H9 (cell line): ENCODE data around the gene ZNF101. TPM values are rescaled to one million over a fixed set of nuclear protein-coding genes. Genes with fewer than 3 reads are reported as not detected.

Source experiments
- DNase-seq: peaks from one replicate; pipeline ENCODE4 v3.0.0-alpha.2; 2017
- H2AFZ ChIP-seq: one replicate; pipeline ENCODE4 v1.6.1; 2013; ENCODE audit warnings: mild to moderate bottlenecking, low read length, control low read depth, moderate library complexity
- H2AK5ac ChIP-seq: 2 replicates; pipeline ENCODE4 v1.6.1; 2013; ENCODE audit warnings: low read length, control low read depth, mixed read lengths; ENCODE audit not compliant: insufficient read length
- H2BK120ac ChIP-seq: one replicate; pipeline ENCODE4 v1.6.1; 2013; ENCODE audit warnings: low read depth, mild to moderate bottlenecking, low read length, control low read depth, inconsistent platforms; ENCODE audit not compliant: poor library complexity, severe bottlenecking
- H2BK12ac ChIP-seq: 2 replicates; pipeline ENCODE4 v1.6.1; 2013; ENCODE audit warnings: low read length, control low read depth, mixed read lengths, low read depth; ENCODE audit not compliant: insufficient read length
- H2BK15ac ChIP-seq: 2 replicates; pipeline ENCODE4 v1.6.1; 2013; ENCODE audit warnings: low read depth, low read length, control low read depth
- H2BK20ac ChIP-seq: one replicate; pipeline ENCODE4 v1.6.1; 2013; ENCODE audit warnings: low read depth, mild to moderate bottlenecking, low read length, control low read depth, inconsistent platforms; ENCODE audit not compliant: poor library complexity, severe bottlenecking
- H2BK5ac ChIP-seq: 2 replicates; pipeline ENCODE4 v1.6.1; 2013; ENCODE audit warnings: low read length, control low read depth, mixed read lengths; ENCODE audit not compliant: insufficient read length
- H3K14ac ChIP-seq: 2 replicates; pipeline ENCODE4 v1.6.1; 2013; ENCODE audit warnings: low read length, control low read depth; ENCODE audit not compliant: insufficient read depth
- H3K18ac ChIP-seq: 2 replicates; pipeline ENCODE4 v1.6.1; 2013; ENCODE audit warnings: low read depth, mild to moderate bottlenecking, mixed read lengths, low read length, control low read depth; ENCODE audit not compliant: insufficient read length
- H3K23ac ChIP-seq: 2 replicates; pipeline ENCODE4 v1.6.1; 2013; ENCODE audit warnings: low read length, control low read depth, mixed read lengths, low read depth; ENCODE audit not compliant: insufficient read length
- H3K23me2 ChIP-seq: 2 replicates; pipeline ENCODE4 v1.6.1; 2013; ENCODE audit warnings: low read depth, mild to moderate bottlenecking, mixed read lengths, low read length, control low read depth; ENCODE audit not compliant: insufficient read length, poor library complexity, severe bottlenecking
- H3K27ac ChIP-seq: 2 replicates; pipeline ENCODE4 v1.5.1; 2013; ENCODE audit warnings: low read length, control low read depth, mixed read lengths, low read depth; ENCODE audit not compliant: insufficient read length
- H3K27me3 ChIP-seq: 2 replicates; pipeline ENCODE4 v1.6.1; 2013; ENCODE audit warnings: low read length, control low read depth, inconsistent platforms; ENCODE audit not compliant: insufficient read depth
- H3K4ac ChIP-seq: 2 replicates; pipeline ENCODE4 v1.6.1; 2013; ENCODE audit warnings: low read depth, mild to moderate bottlenecking, control low read depth, inconsistent platforms, low read length, moderate library complexity
- H3K4me1 ChIP-seq: 2 replicates; pipeline ENCODE4 v1.6.1; 2013; ENCODE audit warnings: low read length, control low read depth, inconsistent platforms; ENCODE audit not compliant: insufficient read depth
- H3K4me2 ChIP-seq: 2 replicates; pipeline ENCODE4 v1.6.1; 2013; ENCODE audit warnings: low read length, control low read depth, mixed read lengths; ENCODE audit not compliant: insufficient read length, insufficient read depth
- H3K56ac ChIP-seq: 2 replicates; pipeline ENCODE4 v1.6.1; 2013; ENCODE audit warnings: low read depth, mild to moderate bottlenecking, mixed read lengths, low read length, control low read depth; ENCODE audit not compliant: insufficient read length
- H3K79me1 ChIP-seq: 2 replicates; pipeline ENCODE4 v1.6.1; 2013; ENCODE audit warnings: low read depth, mild to moderate bottlenecking, moderate library complexity, low read length, control low read depth, inconsistent platforms; ENCODE audit not compliant: insufficient read depth, poor library complexity, severe bottlenecking
- H3K79me2 ChIP-seq: 2 replicates; pipeline ENCODE4 v1.6.1; 2013; ENCODE audit warnings: low read length, control low read depth, inconsistent platforms; ENCODE audit not compliant: insufficient read depth
- H3K9ac ChIP-seq: 2 replicates; pipeline ENCODE4 v1.6.1; 2013; ENCODE audit warnings: low read length, control low read depth, mixed read lengths; ENCODE audit not compliant: insufficient read length; ENCODE audit errors: extremely low read depth
- H3K9me3 ChIP-seq: one replicate; pipeline ENCODE4 v1.6.1; 2013; ENCODE audit warnings: low read depth, low read length, inconsistent platforms; ENCODE audit not compliant: control insufficient read depth
- H3T11ph ChIP-seq: one replicate; pipeline ENCODE4 v1.6.1; 2013; ENCODE audit warnings: mild to moderate bottlenecking, low read length, control low read depth, inconsistent platforms
- H4K20me1 ChIP-seq: one replicate; pipeline ENCODE4 v1.6.1; 2013; ENCODE audit not compliant: control insufficient read depth, insufficient read length, insufficient read depth
- H4K5ac ChIP-seq: 2 replicates; pipeline ENCODE4 v1.6.1; 2013; ENCODE audit warnings: low read depth, mild to moderate bottlenecking, mixed read lengths, low read length, control low read depth; ENCODE audit not compliant: insufficient read length
- H4K8ac ChIP-seq: replicated peaks from 2 replicates; pipeline ENCODE4 v1.6.1; 2013; ENCODE audit warnings: low read length, control low read depth, mixed read lengths, low read depth; ENCODE audit not compliant: insufficient read length
- H4K91ac ChIP-seq: 2 replicates; pipeline ENCODE4 v1.6.1; 2013; ENCODE audit warnings: low read depth, mild to moderate bottlenecking, moderate library complexity, mixed read lengths, low read length, control low read depth; ENCODE audit not compliant: insufficient read length
- H3K27ac Mint-ChIP-seq, 3 experiments: 2 replicates in 2 of 3; 3 replicates in 1 of 3; pipeline ENCODE4 v1.8.0; 2020 to 2021; ENCODE audit warnings: mixed read lengths in 3 of 3, mild to moderate bottlenecking in 1 of 3, moderate library complexity in 1 of 3
- H3K27me3 Mint-ChIP-seq: 2 replicates; pipeline ENCODE4 v1.8.0; 2021; ENCODE audit warnings: low read depth, mild to moderate bottlenecking, moderate library complexity, mixed read lengths
- H3K36me3 Mint-ChIP-seq, 3 experiments: 2 replicates in 2 of 3; 3 replicates in 1 of 3; pipeline ENCODE4 v1.8.0; 2020 to 2021; ENCODE audit warnings: low read depth in 3 of 3, mixed read lengths in 3 of 3; ENCODE audit not compliant: insufficient read depth in 1 of 3
- H3K4me1 Mint-ChIP-seq, 2 experiments: 2 replicates each; pipeline ENCODE4 v1.8.0; 2020; ENCODE audit warnings: mixed read lengths in 2 of 2
- H3K4me3 Mint-ChIP-seq, 2 experiments: 2 replicates in 1 of 2; 3 replicates in 1 of 2; pipeline ENCODE4 v1.8.0; 2020 to 2021; ENCODE audit warnings: mild to moderate bottlenecking in 2 of 2, mixed read lengths in 2 of 2, moderate library complexity in 1 of 2
- H3K9me3 Mint-ChIP-seq, 2 experiments: 2 replicates in 1 of 2; 3 replicates in 1 of 2; pipeline ENCODE4 v1.8.0; 2020; ENCODE audit warnings: mild to moderate bottlenecking in 2 of 2, mixed read lengths in 2 of 2, moderate library complexity in 1 of 2
- CTCF ChIP-seq: fragments of 200-600 bp; sonication (generic); conservative IDR thresholded peaks from 3 replicates; pipeline ENCODE4 v1.8.0; 2021; ENCODE audit warnings: antibody characterized with exemption, mild to moderate bottlenecking
- WGBS: extraction: QIAGEN DNeasy Blood & Tissue Kit; methylation state at CpG from one replicate; pipeline ENCODE4 v1.1.7; 2013; ENCODE audit warnings: missing lambda C conversion rate, low lambda C conversion rate, mixed read lengths; ENCODE audit not compliant: insufficient read length; ENCODE audit errors: extremely low coverage; 5-methylcytosine and 5-hydroxymethylcytosine counted together
- total RNA-seq: library from RNA; stranded (reverse); gene quantifications from 2 replicates; pipeline ENCODE4 v1.2.1, GENCODE V29; 2021

ZNF101 gene
- total RNA-seq, 1 experiment from 2014 or later, result 46.9 TPM

- Histone ChIP-seq H3K18ac (no peak overlapping the region), H3K79me2 (peaks cover 11% of the 10 kb centered on the region; the same call in 1 of the 2 replicates), H3K4ac (no peak overlapping the region), H4K91ac (no peak overlapping the region), H3K27me3 (no peaks in the 10 kb centered on the region), H3K27ac (no peak overlapping the region), H2BK5ac (no peak overlapping the region), H2AK5ac (no peak overlapping the region), H2AFZ (no peak overlapping the region), H3K79me1 (peaks cover 5% of the 10 kb centered on the region), H3T11ph (no peak overlapping the region), H3K4me2 (no peak overlapping the region), H2BK12ac (no peak overlapping the region), H3K9me3 (no peaks in the 10 kb centered on the region), H3K23ac (no peak overlapping the region), H3K14ac (no peak overlapping the region), H3K4me1 (peaks cover 3% of the 10 kb centered on the region; the same call in 1 of the 2 replicates), H4K20me1 (no peaks in the 10 kb centered on the region), H4K8ac (no peak overlapping the region), H3K56ac (no peak overlapping the region), H3K9ac (no peak overlapping the region), H2BK20ac (no peak overlapping the region), H3K23me2 (no peaks in the 10 kb centered on the region), H2BK15ac (no peak overlapping the region), H2BK120ac (no peak overlapping the region), H4K5ac (no peak overlapping the region)
- no peak for DNase-seq
- Mint-ChIP-seq H3K27me3 (no peaks in the 10 kb centered on the region), H3K9me3 (no peaks in the 10 kb centered on the region), H3K4me1 (peaks cover 14 to 15% of the 10 kb centered on the region in 2 experiments), H3K4me3 (no peak overlapping the region), H3K27ac (no peak overlapping the region), H3K36me3 (peaks cover 48 to 81% (median 80%) of the 10 kb centered on the region in 3 experiments)
- TF ChIP-seq CTCF, result no peak
- WGBS, result no CpG with 5 or more reads among the region's 10 CpGs
These were observed 11.2 kb upstream of the ZNF101 start for GRCh38 chr19:19657397-19657783.
